Measurements from ENCODE around the gene APMAP. TPM values are rescaled to one million over a fixed set of nuclear protein-coding genes. Genes with fewer than 3 reads are reported as not detected.

Gene APMAP
- total and polyA plus RNA-seq, 2 of the 13 experiments (the other 11 are each of a cell fraction or from before 2014, with no cell fraction given): 168 to 214 TPM

GRCh38 chr20:24992487-24993205, at the start of gene APMAP (continued):
- TF ChIP-seq TIGD3 (CRISPR knock-in tag; IDR thresholded peaks at IDR 0.05; ENCODE audit: borderline replicate concordance): peak; percentile 94
- peak; percentile 94 for TF ChIP-seq ATF6 (CRISPR knock-in tag; conservative IDR thresholded peaks at IDR 0.05)
- TF ChIP-seq ZNF776 (CRISPR knock-in tag; IDR thresholded peaks at IDR 0.05): peak; percentile 94
- TF ChIP-seq HNRNPK (IDR thresholded peaks at IDR 0.05; ENCODE audit: low read depth, low read length, poor library complexity, severe bottlenecking): peak; percentile 47
- 0 out of 2 replicates have a peak, but pooled peaks have one; percentile 22 for TF ChIP-seq ONECUT2 (CRISPR knock-in tag; IDR thresholded peaks at IDR 0.05)
- peak; percentile 95 for TF ChIP-seq ZNF746 (CRISPR knock-in tag; IDR thresholded peaks at IDR 0.05)
- TF ChIP-seq TFDP1 (CRISPR knock-in tag; IDR thresholded peaks at IDR 0.05; ENCODE audit: borderline replicate concordance): peak; percentile 99
- TF ChIP-seq ZNF3 (CRISPR knock-in tag; IDR thresholded peaks at IDR 0.05): 0 out of 2 replicates have a peak, but pooled peaks have one; percentile 18
- peak; percentile 88; the same call in 1 of the 2 replicates for TF ChIP-seq REXO4 (CRISPR knock-in tag; IDR thresholded peaks at IDR 0.05; ENCODE audit: borderline replicate concordance)
- peak; percentile 71 for TF ChIP-seq BCL6 (CRISPR knock-in tag; IDR thresholded peaks at IDR 0.05)
- peak; percentile 97 for TF ChIP-seq ZNF800 (CRISPR knock-in tag; IDR thresholded peaks at IDR 0.05)
- peak; percentile 94 for TF ChIP-seq THAP11 (CRISPR knock-in tag; IDR thresholded peaks at IDR 0.05)
- TF ChIP-seq FOXK1 (CRISPR knock-in tag; IDR thresholded peaks at IDR 0.05; ENCODE audit: borderline replicate concordance, low read depth): peak; percentile 93
- TF ChIP-seq FOSL2 (CRISPR knock-in tag; IDR thresholded peaks at IDR 0.05): peak; percentile 72
- TF ChIP-seq NFYC (CRISPR knock-in tag; IDR thresholded peaks at IDR 0.05): peak; percentile 81
- TF ChIP-seq HMGXB3 (CRISPR knock-in tag; IDR thresholded peaks at IDR 0.05; ENCODE audit: borderline replicate concordance): peak; percentile 90; the same call in 1 of the 2 replicates
- peak; percentile 58 for TF ChIP-seq CERS6 (CRISPR knock-in tag; IDR thresholded peaks at IDR 0.05)

All from HepG2 (cell line).